GM19467 (cell line): ENCODE results near the gene ATP2B2.

Experiments
- ATAC-seq: cut with Tn5 transposase; IDR thresholded peaks from one replicate; pipeline ENCODE4 v1.9.1; 2021; ENCODE audit warnings: mild to moderate bottlenecking, moderate library complexity; ENCODE audit not compliant: unreplicated experiment

The ATP2B2 gene

DNA sequence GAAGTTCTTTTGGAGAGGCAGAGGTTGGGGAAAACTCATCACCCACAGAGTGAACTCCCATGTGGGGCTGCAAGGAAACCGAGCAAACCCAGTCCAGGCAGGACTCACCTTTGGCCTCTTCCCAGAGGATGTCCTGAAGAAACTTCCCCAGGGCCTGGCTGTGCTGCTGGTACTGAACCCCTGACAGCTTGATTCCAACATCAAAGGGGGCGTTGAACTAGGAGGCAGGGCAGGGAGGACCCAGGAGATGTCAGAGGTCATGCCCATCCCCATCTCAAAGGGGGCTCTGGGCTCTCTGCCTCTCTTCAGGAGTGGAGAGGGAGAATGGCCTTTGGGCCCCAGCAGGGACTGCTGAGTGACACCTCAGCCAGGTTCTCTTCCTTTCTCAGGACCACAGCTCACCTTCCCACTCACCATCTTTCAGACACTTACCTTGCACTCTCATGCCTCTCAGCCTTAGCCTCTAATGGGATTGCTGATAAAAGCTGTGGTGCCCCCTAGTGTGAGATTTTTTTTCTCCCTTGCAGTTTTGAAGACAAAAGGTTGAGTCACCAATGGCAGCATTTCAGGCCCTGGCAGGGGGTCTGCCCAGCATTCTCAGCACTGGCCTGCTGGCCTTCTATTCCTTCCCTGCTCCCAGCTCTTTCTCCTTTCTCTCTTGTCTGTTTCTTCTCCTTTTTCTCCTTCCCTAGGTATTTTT, 218.6 kb downstream of the ATP2B2 start:
- ATAC-seq = no peak

DNA sequence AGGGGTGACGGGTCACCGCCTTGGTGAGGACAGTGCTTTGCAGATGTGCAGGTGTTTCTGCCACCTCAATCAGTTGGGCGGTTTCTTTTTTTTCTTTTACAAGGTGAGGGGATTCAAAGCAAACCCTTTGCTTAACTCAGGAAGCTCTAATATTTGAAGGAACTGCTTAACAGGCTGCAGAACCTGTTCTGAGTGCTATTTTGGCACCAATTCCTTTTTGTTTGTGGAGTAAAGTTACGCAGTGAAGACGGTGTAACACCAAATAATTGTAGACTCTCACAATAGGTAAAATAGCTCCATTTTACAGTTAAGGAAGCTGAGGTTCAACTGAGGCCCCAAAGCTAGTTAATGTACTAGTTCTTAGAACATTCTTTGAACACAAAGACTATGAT, 219.3 kb downstream of the ATP2B2 start:
- no peak for ATAC-seq

DNA sequence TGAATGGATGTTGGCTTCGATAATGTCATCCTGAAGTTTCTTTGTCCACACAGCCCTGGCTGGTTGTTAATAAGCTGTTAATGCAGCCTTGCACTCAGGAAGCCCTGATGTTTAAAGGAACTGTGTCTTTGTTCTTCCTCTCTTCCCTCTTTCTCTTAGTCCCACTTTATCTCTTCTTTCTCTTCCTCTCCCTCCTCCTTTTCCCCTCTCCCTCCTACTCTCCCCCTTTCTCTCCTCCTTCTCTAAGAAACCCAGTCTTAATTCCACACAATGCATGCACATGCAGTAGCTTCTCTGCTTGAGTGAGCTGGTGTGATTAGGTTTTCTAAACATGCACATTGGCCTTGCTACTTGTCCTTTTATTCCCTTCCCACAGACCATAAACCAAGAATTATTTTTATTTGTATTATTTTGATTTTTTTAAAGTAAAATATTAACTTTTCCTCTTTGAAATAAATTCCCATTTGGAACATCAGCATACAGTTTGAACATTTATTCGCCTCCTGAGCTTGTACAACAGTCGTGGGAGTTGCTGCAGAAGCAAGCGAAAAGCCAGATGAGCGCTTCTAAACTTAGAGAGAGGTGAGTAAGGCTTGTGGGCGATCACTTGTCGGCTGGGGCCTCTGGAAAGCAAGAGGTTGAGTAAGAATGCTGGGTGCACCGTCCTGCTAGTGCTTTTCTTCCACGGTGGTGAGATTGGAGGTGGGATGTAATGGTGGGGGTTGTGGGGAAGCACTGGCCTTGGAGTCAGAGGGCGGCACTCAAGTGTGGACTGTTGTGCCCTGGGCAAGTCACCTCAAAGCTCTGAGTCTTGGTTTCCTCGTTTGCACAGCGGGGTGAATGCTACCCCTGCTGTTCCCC, 219.9 kb downstream of the ATP2B2 start:
- ATAC-seq = no peak

DNA sequence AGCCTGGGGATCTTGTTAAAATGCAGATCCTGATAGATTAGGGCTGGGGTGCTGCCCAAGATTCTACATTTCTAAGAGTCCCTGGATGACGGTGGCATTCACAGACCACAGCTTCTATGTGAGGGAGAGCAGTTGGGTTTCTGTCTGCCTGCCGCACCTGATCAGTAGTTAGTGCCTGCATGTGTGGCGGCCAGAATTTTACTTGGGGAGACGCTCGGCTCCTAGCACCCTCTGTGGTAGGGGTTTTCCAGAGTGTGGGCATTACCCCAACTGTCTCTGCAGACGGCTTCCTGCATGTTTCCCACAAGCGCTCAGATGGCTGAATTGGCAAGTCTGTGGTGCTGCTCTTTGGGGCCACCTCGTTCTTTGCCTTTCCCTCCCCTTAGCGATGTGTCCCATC, 220.9 kb downstream of the ATP2B2 start:
- no peak for ATAC-seq

DNA sequence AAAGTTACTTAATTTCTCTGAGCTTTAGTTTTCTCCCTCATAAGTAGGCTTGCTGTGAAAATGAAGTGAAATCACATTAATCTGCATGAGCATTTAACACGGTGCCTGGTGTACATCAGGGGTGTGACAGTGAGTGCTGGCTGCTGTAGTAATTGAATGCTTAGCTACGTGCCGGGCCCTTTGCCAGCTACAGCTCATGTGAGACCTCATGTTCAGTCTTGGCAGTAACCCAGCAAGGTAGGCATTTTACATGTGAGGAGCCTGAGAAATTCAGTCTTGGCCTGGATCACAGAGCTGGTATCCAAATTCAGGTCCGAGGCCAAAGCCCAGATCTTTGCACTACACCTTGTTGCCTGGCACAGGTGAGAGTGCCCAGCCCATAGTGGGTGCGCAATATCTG, 221.7 kb downstream of the ATP2B2 start:
- no peak for ATAC-seq

DNA sequence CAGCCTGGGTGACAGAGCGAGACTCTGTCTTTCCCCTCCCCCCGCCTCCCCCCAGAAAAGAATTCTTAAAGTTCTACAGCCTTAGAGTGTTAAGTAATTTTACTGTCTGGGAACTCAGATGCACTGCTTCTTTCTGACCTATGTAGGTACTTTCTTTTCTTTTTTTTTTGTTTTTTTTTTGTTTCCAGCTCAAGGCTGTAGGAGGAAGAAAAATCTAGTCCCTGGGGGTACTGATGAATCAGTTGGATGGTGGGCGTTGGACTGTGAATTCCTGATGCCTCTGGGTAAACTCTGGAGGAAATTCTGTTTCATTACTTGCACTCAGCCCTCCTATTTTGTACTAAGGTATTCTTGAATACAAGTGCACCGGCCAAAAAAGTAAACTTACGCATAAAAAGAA, 223.4 kb downstream of the ATP2B2 start:
- no peak for ATAC-seq

DNA sequence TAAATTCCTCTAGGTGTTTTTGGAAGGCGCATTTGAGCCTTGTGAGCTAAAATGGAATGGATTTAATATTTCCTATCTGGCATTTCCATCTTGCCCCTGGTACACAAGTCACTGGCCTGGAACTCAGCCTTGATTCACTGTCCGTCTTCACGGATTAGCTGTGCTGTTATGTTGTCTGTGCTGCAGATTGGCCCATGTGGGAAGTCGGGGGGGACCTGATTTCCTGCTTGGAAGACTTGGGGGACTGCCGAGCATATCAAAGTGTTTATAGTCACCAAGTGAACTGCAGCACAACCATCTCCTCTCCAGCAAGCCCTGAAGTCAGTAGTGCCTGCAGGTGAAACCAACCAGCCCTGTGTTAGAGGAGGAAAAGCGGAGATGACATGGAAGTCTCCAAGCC, 224.8 kb downstream of the ATP2B2 start:
- ATAC-seq = no peak

DNA sequence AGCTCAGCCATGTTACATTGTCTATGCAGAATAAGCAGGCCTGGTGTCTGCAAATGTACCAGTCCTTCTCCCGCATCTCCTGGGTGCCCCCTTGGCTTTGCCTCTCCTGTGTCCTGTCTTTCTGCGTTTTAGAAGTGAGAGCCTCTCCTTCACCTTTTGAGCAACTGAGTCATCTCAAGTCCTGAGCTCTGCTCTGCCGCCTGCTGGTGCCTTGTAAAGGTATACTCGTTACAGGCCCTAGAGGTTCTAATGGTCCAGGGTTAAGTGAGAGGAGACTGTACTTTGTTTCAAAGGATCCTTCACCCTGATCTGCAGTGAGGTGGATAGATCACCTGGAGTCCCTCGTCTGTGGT, 225.2 kb downstream of the ATP2B2 start:
- ATAC-seq = no peak

DNA sequence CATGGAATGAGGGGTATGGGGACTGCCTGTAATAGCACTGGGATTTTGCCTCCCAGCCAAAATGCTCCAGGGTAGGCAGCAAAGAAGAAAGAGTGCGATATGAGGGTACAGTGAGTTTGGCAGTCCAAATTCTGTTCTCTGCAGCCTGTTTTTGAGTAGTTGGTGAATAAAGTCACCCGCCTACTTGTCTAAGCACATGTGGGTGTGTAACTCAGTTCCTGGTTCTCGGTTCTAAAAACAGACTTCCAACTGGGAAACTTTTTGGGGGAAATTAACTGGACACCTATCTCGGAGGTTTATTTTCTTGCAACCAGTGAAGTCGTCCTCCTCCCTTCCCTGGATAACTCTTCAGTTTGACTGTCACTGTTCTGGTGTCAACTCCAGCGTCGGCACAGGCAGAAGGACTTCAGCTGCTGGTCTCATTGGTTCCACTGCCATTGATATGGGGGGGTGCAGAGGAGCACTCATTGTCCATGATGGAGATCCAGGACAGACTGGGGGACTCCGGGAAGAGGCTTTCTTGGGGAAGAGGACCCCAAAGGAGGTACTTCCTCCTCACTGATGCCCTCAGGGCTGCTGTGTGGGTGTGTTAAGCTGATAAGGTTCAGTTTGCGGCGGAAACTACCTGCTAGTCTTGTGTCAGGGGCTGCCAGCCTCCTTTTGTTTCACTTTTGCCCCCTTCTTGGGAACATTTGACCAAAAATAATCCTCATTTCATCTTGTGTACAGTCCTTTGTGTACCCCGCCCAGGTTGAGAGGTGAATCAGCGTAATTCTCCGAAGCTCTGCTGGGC, 225.8 kb downstream of the ATP2B2 start:
- ATAC-seq = no peak

DNA sequence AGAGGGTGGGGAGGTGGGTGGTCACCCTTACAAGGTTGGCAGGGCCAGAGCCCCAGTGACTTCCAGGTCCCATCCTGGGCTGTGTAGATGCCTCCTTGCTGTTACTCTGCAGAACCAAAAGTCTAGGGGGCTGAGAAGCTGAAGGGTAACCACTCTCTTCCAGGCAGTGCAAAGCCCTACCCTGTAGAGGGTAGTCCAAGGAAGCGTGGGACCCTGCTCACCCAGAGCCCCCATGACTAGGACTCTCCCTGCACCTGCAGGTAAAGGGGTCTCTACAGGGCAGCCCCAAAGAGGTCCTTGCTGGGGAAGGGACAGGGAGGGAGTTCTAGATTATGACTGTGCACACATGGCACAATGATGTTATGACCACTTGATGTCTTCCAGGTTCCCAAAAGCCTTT, 226.9 kb downstream of the ATP2B2 start:
- ATAC-seq = no peak

DNA sequence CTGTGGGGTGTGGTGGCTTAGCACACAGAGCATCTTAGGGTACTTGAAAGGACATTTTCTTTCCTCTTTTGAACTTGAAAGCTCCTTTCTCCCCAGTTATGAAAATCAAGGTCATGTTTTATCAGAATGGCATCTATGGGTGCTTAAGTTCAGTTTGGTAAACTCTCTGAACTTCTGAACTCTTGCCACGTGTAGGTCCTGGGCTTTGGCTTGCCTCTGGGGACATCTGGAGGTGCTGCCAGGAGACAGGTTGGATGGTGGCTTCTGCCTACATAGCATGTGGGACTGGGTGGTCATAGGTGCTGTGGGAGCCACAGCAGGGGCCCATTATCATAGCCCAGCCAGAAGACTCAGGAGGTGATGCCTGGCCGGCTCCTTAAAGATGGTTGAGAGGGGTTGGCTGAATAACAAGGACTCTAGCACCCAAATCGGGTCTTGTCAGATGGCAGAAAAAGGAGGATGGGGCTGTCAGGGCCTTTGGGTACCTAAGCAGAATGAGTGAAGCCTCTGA, 228.2 kb downstream of the ATP2B2 start:
- ATAC-seq = no peak

DNA sequence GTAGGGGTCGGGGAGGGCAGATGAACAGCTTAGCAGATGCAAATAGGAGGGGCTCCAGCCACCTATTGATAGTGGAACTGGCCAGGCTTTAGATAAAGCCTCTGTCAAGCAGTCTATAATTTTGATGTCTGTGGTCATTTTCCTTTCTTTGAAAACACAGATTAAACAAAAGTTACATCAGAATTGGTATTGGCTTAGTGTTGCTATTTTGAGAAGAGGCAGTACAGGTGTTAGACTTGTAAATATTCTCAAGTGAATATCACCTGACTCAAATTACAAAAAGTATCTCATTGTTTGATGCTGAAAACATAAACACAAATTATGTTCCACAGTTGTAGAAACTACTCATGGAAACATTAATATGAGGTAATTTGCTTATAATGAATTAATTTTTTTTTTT, 230.8 kb downstream of the ATP2B2 start:
- ATAC-seq = no peak
